Astrocyte (in vitro differentiated cells and primary cell): ENCODE data around the gene LRFN5.

Experiments used
- CTCF ChIP-seq: IDR thresholded peaks from 2 replicates; pipeline ENCODE4 v1.5.1; 2011; ENCODE audit warnings: low read depth, mild to moderate bottlenecking, inconsistent platforms, low read length, moderate library complexity; ENCODE audit not compliant: insufficient read depth
- EZH2 ChIP-seq: IDR thresholded peaks from 2 replicates; pipeline ENCODE4 v1.6.1; 2012; ENCODE audit warnings: mild to moderate bottlenecking, low read length, inconsistent platforms; ENCODE audit not compliant: insufficient read depth

DNA sequence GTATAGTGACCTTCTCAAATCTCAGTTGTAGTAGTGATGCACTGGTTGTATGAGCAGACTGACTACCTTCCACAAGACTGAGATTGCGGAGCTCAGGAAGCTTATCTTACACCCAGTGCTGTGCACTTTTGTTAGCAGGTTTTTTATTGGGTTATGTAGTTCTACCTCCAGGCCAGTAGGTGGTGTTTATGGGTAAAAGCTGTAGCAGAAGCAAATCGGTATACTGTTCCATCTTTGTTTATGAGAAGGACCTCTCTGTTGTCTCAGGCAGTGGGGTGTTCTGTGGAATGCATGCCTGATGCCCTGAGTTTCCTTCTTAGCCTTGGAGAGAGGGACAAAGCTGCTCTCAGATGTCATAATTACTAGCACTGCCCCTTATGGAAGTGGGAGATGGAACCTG lies 217.8 kb downstream of the LRFN5 start:
- TF ChIP-seq EZH2 (no peak), CTCF (no peak)
